Right atrium auricular region (tissue), 2 donors: ENCODE measurements around the gene BCL10. TPM values are rescaled to one million over a fixed set of nuclear protein-coding genes. Genes with fewer than 3 reads are reported as not detected.

ENCODE experiments used
- DNase-seq: peaks from one replicate; pipeline ENCODE4 v3.0.0-alpha.2; 2019; ENCODE audit warnings: low spot score
- H3K27ac ChIP-seq, 2 donors: fragments of 200-600 bp; sonication (generic); 1 replicate in 1 of 2; 2 replicates in 1 of 2; pipeline ENCODE4 v1.5.1; 2016 to 2019
- H3K27me3 ChIP-seq, 2 donors: fragments of 200-600 bp; sonication (generic); one replicate each; pipeline versions ENCODE4 v1.5.1 to v1.6.0; 2017 to 2019
- H3K36me3 ChIP-seq: fragments of 200-600 bp; sonication (generic); one replicate; pipeline ENCODE4 v1.5.1; 2016
- H3K4me1 ChIP-seq, 2 donors: fragments of 200-600 bp; sonication (generic); one replicate each; pipeline versions ENCODE4 v1.5.1 to v1.6.0; 2017 to 2019
- H3K4me3 ChIP-seq, 2 donors: fragments of 200-600 bp; sonication (generic); 1 replicate in 1 of 2; 2 replicates in 1 of 2; pipeline ENCODE4 v1.5.1; 2017 to 2019; ENCODE audit warnings: mild to moderate bottlenecking in 1 of 2, moderate library complexity in 1 of 2
- H3K9me3 ChIP-seq, 2 donors: fragments of 200-600 bp; sonication (generic); one replicate each; pipeline ENCODE4 v1.5.1; 2019
- total RNA-seq, 2 donors: library from RNA; depleted of rRNA; stranded (reverse); fragments of >200 nt; gene quantifications; one replicate each; pipeline ENCODE4 v1.1.0, GENCODE V29; 2016
- TF ChIP-seq, protein P1 (sequence below), 2 donors: fragments of 200-600 bp; sonication (generic); IDR thresholded peaks; one replicate each; pipeline ENCODE4 v1.5.1; 2019; ENCODE audit warnings: antibody characterized with exemption in 2 of 2

The BCL10 gene
- total RNA-seq, 2 donors from 2014 or later, result 7.5 to 8.0 TPM

DNA sequence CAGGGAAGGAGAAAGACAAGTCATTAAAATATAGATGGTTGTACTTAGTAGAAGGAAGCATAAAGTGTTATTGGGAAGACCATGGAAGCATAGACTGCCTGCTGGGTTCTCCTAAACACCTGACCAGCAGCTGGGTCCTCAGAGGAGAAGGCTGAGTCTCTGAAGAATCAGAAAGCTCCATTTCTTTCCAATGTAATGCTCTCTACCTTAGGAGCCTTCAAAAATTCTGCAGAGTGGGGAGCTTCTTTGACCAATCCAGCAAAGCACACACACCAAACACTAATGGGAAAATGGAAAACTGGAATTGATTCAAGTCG, 21.1 kb upstream of the BCL10 start:
- Histone ChIP-seq H3K9me3 (no peaks in the 10 kb centered on the region), H3K27me3 (no peaks in the 10 kb centered on the region), H3K4me3 (peak overlapping the region in 1 of 2 donors; percentile 5), H3K36me3 (no peaks in the 10 kb centered on the region), H3K27ac (peak overlapping the region; percentile 8 to 68), H3K4me1 (peaks cover 0 to 9% of the 10 kb centered on the region in 2 donors)
- TF ChIP-seq, protein P1, sequence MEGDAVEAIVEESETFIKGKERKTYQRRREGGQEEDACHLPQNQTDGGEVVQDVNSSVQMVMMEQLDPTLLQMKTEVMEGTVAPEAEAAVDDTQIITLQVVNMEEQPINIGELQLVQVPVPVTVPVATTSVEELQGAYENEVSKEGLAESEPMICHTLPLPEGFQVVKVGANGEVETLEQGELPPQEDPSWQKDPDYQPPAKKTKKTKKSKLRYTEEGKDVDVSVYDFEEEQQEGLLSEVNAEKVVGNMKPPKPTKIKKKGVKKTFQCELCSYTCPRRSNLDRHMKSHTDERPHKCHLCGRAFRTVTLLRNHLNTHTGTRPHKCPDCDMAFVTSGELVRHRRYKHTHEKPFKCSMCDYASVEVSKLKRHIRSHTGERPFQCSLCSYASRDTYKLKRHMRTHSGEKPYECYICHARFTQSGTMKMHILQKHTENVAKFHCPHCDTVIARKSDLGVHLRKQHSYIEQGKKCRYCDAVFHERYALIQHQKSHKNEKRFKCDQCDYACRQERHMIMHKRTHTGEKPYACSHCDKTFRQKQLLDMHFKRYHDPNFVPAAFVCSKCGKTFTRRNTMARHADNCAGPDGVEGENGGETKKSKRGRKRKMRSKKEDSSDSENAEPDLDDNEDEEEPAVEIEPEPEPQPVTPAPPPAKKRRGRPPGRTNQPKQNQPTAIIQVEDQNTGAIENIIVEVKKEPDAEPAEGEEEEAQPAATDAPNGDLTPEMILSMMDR (IDR thresholded peaks at IDR 0.05), result no peak
- DNase-seq, result no peak

DNA sequence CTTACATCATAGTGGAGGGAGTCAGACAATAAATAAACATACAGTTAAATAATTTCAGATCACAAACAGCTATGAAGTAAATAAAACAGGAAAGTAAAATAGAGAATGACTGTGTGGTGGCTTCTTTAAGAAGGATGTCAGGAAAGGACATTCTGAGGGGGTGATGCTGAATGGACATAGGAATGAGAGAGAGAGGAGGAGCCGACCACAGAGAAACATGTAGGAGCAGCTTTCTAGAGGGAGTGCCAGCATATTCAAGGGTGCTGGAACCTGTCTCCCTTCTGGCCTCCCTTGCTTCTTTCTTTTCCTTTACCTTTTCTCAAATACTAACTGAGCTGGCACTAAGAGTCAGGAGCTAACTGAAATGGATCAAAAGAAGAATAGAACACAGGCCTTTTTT, 20.5 kb upstream of the BCL10 start:
- TF ChIP-seq, protein P1 (IDR thresholded peaks at IDR 0.05), result no peak
- H3K9me3 ChIP-seq, result no peaks in the 10 kb centered on the region
- peaks cover 0 to 9% of the 10 kb centered on the region in 2 donors for H3K4me1 ChIP-seq
- no peaks in the 10 kb centered on the region for H3K27me3 ChIP-seq
- no peak overlapping the region for H3K4me3 ChIP-seq
- no peaks in the 10 kb centered on the region for H3K36me3 ChIP-seq
- peak overlapping the region; percentile 8 to 68 for H3K27ac ChIP-seq
- DNase-seq, result no peak

DNA sequence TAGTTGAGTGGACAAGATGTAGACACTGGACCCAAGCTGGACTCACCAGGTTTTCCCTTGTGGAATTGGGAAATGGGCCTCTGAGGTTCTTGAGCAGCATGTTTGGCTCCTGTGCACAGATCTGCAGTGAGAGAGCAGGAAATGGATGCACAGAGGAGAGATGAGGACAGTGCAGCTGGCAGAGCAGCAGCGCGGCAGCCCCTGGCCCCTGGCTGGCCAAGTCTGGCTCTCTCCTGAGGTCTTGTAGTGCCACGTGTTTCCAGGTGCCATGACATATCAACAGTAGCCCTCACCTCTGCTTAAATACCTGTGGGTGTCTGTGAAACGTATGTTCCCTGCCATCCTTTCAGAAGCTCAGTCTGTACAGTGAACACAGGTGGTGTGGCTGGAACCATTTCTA, 19.2 kb upstream of the BCL10 start:
- H3K36me3 ChIP-seq, result no peaks in the 10 kb centered on the region
- H3K27ac ChIP-seq, result no peak overlapping the region
- no peak for DNase-seq
- H3K27me3 ChIP-seq, result no peaks in the 10 kb centered on the region
- H3K4me3 ChIP-seq, result no peak overlapping the region
- H3K9me3 ChIP-seq, result no peaks in the 10 kb centered on the region
- TF ChIP-seq, protein P1 (IDR thresholded peaks at IDR 0.05), result no peak
- peaks cover 0 to 9% of the 10 kb centered on the region in 2 donors for H3K4me1 ChIP-seq

DNA sequence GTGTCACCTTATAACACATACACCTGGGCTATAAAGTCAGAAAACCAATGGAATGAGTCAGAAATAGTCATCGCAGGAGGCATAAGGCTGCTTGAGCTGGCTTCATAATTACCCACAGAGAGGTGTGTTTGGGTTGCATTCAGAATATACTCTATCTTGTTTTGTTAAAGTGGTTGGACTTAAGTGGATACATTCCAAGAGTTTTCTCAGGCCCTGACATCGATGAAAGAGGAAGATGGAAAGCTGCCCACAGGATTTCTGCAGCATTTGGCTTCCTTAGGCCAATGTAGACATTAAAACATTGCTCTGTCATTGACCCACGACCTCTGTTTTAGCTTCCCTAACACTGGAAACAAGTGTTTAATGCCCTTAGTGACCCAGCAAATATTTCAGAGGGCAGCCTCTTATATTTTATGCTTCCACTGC, 18.6 kb upstream of the BCL10 start:
- TF ChIP-seq, protein P1 (IDR thresholded peaks at IDR 0.05), result no peak
- DNase-seq, result no peak
- no peaks in the 10 kb centered on the region for H3K36me3 ChIP-seq
- H3K27ac ChIP-seq, result no peak overlapping the region
- no peak overlapping the region for H3K4me3 ChIP-seq
- no peaks in the 10 kb centered on the region for H3K9me3 ChIP-seq
- H3K4me1 ChIP-seq, result peaks cover 0 to 9% of the 10 kb centered on the region in 2 donors
- H3K27me3 ChIP-seq, result no peaks in the 10 kb centered on the region

DNA sequence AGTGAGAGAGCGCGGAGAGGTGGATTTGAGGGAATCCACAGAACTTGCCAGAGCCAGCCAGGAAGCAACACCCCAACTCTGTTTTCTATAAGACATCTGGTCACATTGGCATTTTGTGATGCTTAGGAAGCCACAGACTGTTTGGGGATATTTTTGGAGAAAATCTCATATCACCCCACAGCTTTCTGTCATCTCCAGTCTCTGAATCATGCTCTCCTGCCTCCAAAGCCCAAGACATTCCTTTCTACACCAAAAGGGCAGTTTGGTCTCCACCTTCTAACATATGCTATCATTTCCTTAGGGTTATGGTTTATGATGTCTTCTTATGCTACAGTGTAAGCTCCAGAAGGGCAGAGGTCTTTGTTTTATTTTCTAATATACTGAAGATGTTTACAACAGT, 14.4 kb upstream of the BCL10 start:
- no peaks in the 10 kb centered on the region for H3K27me3 ChIP-seq
- TF ChIP-seq, protein P1 (IDR thresholded peaks at IDR 0.05), result no peak
- no peak overlapping the region for H3K27ac ChIP-seq
- no peak overlapping the region for H3K4me3 ChIP-seq
- H3K36me3 ChIP-seq, result no peaks in the 10 kb centered on the region
- no peaks in the 10 kb centered on the region for H3K9me3 ChIP-seq
- DNase-seq, result no peak
- H3K4me1 ChIP-seq, result no peaks in the 10 kb centered on the region

DNA sequence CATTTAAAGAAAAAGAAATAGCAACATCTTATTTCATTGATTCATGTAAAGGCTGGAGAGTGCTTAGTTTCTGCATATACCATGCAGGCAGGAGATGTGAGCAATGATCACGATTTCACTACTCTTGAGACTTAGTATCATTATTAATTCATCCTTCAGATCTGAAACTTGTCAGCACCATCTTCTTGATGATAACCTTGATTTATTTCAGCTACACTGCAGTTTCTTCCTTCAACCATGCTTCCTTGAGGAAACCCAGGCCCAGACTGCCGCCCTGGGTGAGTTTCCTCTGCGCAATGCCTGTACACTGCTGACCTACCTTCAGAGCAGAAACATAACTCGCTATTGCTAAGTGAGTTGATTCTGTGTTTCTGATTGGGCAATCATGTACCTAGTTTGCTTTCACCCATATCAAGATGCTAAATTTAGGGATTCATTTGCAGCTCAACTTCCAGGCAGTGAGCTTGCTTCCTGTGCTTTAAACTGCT, 13.5 kb upstream of the BCL10 start:
- Histone ChIP-seq H3K4me3 (no peak overlapping the region), H3K27ac (peak overlapping the region; percentile 12 to 42), H3K9me3 (no peaks in the 10 kb centered on the region), H3K27me3 (no peaks in the 10 kb centered on the region), H3K36me3 (no peaks in the 10 kb centered on the region), H3K4me1 (no peaks in the 10 kb centered on the region)
- TF ChIP-seq, protein P1 (IDR thresholded peaks at IDR 0.05), result no peak
- DNase-seq, result no peak
